ENCODE data around the gene BMP10. TPM values are rescaled to one million over a fixed set of nuclear protein-coding genes. Genes with fewer than 3 reads are reported as not detected.

BMP10 gene
- total and polyA plus RNA-seq, 8 donors, result not detected

DNA sequence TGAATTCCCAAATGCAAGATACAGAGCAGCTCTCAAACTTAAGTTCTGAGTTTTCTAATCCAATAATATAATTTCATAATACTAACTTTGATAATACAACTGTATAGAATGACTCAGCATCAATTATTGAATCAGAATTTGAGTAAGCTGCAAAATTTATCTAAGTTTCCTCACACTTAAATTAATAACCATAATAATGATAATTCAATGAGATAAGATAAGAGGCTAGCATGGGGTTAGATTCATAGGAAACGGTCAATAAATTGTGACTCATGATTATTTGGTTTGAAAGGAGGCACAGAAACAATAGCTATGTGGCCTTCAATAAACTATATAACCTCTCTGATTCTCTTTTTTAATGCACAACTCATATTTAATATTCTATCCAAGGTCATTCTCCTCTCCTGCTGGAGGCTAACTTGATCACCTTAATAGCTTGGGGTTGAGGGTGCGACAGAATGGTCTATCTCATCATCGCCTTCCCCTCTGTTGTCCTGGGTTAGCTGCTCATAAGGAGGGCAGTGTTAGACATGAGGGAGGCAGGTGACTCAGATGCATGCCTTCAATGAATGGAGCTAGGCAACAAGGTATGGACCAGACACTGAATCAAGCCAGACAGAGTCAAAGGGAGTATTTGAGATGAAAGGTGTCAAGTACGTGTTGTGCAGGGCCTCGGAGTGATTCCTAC lies 36.2 kb upstream of the BMP10 start:
- Histone ChIP-seq H3K4me1 (peaks cover 10 to 27% of the 10 kb centered on the region in 2 donors), H3K27me3 (no peaks in the 10 kb centered on the region), H3K36me3 (no peaks in the 10 kb centered on the region), H3K4me3 (no peak overlapping the region), H3K27ac (peak overlapping the region in 1 of 2 donors; percentile 71), H3K9me3 (no peaks in the 10 kb centered on the region)
- ATAC-seq (no peak), DNase-seq (no peak)
- TF ChIP-seq, protein P1, sequence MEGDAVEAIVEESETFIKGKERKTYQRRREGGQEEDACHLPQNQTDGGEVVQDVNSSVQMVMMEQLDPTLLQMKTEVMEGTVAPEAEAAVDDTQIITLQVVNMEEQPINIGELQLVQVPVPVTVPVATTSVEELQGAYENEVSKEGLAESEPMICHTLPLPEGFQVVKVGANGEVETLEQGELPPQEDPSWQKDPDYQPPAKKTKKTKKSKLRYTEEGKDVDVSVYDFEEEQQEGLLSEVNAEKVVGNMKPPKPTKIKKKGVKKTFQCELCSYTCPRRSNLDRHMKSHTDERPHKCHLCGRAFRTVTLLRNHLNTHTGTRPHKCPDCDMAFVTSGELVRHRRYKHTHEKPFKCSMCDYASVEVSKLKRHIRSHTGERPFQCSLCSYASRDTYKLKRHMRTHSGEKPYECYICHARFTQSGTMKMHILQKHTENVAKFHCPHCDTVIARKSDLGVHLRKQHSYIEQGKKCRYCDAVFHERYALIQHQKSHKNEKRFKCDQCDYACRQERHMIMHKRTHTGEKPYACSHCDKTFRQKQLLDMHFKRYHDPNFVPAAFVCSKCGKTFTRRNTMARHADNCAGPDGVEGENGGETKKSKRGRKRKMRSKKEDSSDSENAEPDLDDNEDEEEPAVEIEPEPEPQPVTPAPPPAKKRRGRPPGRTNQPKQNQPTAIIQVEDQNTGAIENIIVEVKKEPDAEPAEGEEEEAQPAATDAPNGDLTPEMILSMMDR (IDR thresholded peaks at IDR 0.05), result no peak
- intact Hi-C loops (cut with DNase I), result no loop called here

DNA sequence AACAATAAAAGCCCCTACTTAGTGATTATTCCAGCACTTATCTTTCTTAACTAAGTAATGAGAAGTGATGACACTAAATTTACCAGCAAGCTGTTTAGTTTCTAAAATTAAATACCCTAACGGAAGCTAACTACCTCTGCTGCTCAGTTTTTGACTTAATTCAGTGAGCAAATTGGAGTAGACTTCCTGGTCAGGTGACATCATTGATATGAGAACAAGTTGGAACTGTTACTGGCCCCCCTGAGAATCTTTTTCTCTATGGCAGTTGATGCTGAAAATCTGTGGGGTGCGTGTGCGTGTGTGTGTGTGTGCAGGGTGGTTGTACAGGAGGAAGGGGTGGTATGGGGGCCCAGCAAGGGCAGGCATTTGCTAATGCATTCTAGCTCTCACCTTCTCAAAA lies 35.5 kb upstream of the BMP10 start:
- no peaks in the 10 kb centered on the region for H3K27me3 ChIP-seq

DNA sequence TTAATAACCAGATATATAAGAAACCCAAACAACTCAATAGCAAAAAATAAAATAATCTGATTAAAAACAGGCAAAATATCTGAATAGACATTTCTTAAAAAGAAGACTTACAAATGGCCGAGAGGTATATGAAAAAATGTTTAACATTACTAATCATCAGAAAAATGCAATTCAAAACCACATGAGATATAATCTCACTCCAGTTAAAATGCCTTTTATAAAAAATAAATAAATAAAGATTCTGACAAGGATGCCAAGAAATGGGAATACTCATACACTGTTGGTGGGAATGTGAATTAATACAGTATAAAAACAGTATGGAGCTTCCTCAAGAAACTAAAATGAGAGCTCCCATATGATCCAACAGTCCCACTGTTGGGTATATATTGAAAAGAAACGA lies 33.9 kb upstream of the BMP10 start:
- H3K4me1 ChIP-seq, result peaks cover 10 to 24% of the 10 kb centered on the region in 2 donors
- H3K27me3 ChIP-seq, result no peaks in the 10 kb centered on the region
- no peak for DNase-seq
- H3K36me3 ChIP-seq, result no peaks in the 10 kb centered on the region
- intact Hi-C loops (cut with DNase I), result no loop called here
- H3K4me3 ChIP-seq, result no peak overlapping the region
- TF ChIP-seq, protein P1 (IDR thresholded peaks at IDR 0.05), result no peak
- no peak for ATAC-seq
- peaks cover 0 to 10% of the 10 kb centered on the region in 2 donors for H3K9me3 ChIP-seq
- H3K27ac ChIP-seq, result no peak overlapping the region

More for the DNA sequence above, 35.5 kb upstream of the BMP10 start:
- Histone ChIP-seq H3K36me3 (no peaks in the 10 kb centered on the region), H3K4me1 (peaks cover 10 to 24% of the 10 kb centered on the region in 2 donors), H3K9me3 (peaks cover 0 to under 1% of the 10 kb centered on the region in 2 donors), H3K27ac (no peak overlapping the region), H3K4me3 (no peak overlapping the region)
- TF ChIP-seq, protein P1 (IDR thresholded peaks at IDR 0.05), result no peak
- intact Hi-C loops (cut with DNase I), result no loop called here
- ATAC-seq (no peak), DNase-seq (no peak)

DNA sequence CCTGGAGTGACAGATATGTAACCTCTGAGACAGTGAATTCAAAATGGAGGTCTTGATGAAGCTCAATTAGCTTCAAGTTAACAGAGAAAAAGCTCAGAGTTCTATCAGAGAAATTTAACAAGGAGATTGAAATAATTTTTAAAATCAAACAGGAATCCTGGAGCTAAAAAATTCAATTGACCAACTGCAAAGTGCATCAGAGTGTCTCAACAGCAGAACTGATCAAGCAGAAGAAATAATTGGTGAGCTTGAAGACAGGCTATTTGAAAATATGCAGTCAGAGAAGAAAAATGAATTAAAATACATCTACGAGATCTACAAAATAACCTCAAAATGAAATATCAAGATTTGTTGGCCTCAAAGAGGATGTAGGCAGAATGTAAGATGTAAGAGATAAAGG lies 30.4 kb upstream of the BMP10 start:
- no peak overlapping the region for H3K27ac ChIP-seq
- H3K27me3 ChIP-seq, result no peaks in the 10 kb centered on the region
- DNase-seq, result no peak
- ATAC-seq, result no peak
- H3K36me3 ChIP-seq, result no peaks in the 10 kb centered on the region
- H3K9me3 ChIP-seq, result peaks cover 0 to 10% of the 10 kb centered on the region in 2 donors
- no peak overlapping the region for H3K4me3 ChIP-seq
- intact Hi-C loops (cut with DNase I), result no loop called here
- H3K4me1 ChIP-seq, result no peaks in the 10 kb centered on the region
- TF ChIP-seq, protein P1 (IDR thresholded peaks at IDR 0.05), result no peak

DNA sequence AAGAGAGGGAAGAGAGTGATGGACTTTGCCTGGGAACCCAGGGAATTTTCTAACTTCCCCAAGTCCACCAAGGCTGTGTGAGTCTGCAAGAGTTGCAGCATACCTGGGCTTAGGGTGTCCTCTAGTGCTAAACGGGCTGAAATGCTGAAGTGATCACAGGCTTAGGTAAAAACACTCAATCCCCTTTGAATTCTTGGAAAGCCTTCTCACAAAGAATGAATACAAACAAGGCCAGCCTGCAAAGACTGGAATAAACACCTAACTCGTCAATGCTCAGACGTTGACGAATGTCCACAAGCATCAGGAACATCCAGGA lies 30.0 kb upstream of the BMP10 start:
- H3K27ac ChIP-seq, result no peak overlapping the region
- intact Hi-C loops (cut with DNase I), result no loop called here
- no peak overlapping the region for H3K4me3 ChIP-seq
- no peaks in the 10 kb centered on the region for H3K4me1 ChIP-seq
- ATAC-seq (no peak), DNase-seq (no peak)
- no peaks in the 10 kb centered on the region for H3K27me3 ChIP-seq
- H3K36me3 ChIP-seq, result no peaks in the 10 kb centered on the region
- peaks cover 0 to 10% of the 10 kb centered on the region in 2 donors for H3K9me3 ChIP-seq
- TF ChIP-seq, protein P1 (IDR thresholded peaks at IDR 0.05), result no peak

Measured in left lung (tissue), 10 donors.